ENCODE results near the gene ASCL3. TPM values are rescaled to one million over a fixed set of nuclear protein-coding genes. Genes with fewer than 3 reads are reported as not detected.

Gene ASCL3
- polyA plus RNA-seq, 1 experiment = not detected

- CTCF ChIA-PET = interaction anchor here (0.8 to 2.2 kb wide), 2 partner anchors 9 to 37 kb away, joined by 3 to 8 read pairs; no protein-coding TSS in a partner anchor
- peaks cover 5% of the 10 kb centered on the region for H3K36me3 ChIP-seq (ENCODE audit: control insufficient read depth, insufficient read depth, low read length)
- POLR2A ChIA-PET = interaction anchor here (0.5 kb wide), 1 partner anchor 37 kb away, joined by 3 read pairs; no protein-coding TSS in a partner anchor
Observed at GRCh38 chr11:8922691-8923090, 20.1 kb downstream of the ASCL3 start.

GRCh38 chr11:8917157-8917825 lies 25.5 kb downstream of the ASCL3 start:
- ChIA-PET POLR2A (interaction anchor here (0.7 kb wide), 1 partner anchor 131 kb away, joined by 3 read pairs; no protein-coding TSS in a partner anchor), CTCF (interaction anchor here (0.8 to 2.3 kb wide), 4 partner anchors 12 to 198 kb away, joined by 3 to 11 read pairs (median 5); no protein-coding TSS in a partner anchor)
- peaks cover 5% of the 10 kb centered on the region for H3K36me3 ChIP-seq (ENCODE audit: control insufficient read depth, insufficient read depth, low read length)
- peak; percentile 69 for DNase-seq (ENCODE audit: low read depth)
- TF ChIP-seq CTCF (IDR thresholded peaks at IDR 0.05; ENCODE audit: insufficient read depth, low read depth, low read length) = no peak
- no peaks in the 10 kb centered on the region for H3K27me3 ChIP-seq (ENCODE audit: control insufficient read depth, insufficient read depth, low read length)
- no peak overlapping the region for H3K4me3 ChIP-seq (ENCODE audit: low read depth, low read length)

More at GRCh38 chr11:8922691-8923090, 20.1 kb downstream of the ASCL3 start:
- no peaks in the 10 kb centered on the region for H3K27me3 ChIP-seq (ENCODE audit: control insufficient read depth, insufficient read depth, low read length)
- no peak overlapping the region for H3K4me3 ChIP-seq (ENCODE audit: low read depth, low read length)
- DNase-seq (ENCODE audit: low read depth) = no peak
- TF ChIP-seq CTCF (IDR thresholded peaks at IDR 0.05; ENCODE audit: insufficient read depth, low read depth, low read length) = no peak

- H3K27me3 ChIP-seq (ENCODE audit: control insufficient read depth, insufficient read depth, low read length) = no peaks in the 10 kb centered on the region
- TF ChIP-seq CTCF (IDR thresholded peaks at IDR 0.05; ENCODE audit: insufficient read depth, low read depth, low read length) = no peak
- H3K36me3 ChIP-seq (ENCODE audit: control insufficient read depth, insufficient read depth, low read length) = peaks cover 2% of the 10 kb centered on the region
- CTCF ChIA-PET = interaction anchor here (0.7 to 2.6 kb wide), 13 partner anchors 9 to 223 kb away, joined by 3 to 49 read pairs (median 5); no protein-coding TSS in a partner anchor
- POLR2A ChIA-PET = no interaction called here
- no peak overlapping the region for H3K4me3 ChIP-seq (ENCODE audit: low read depth, low read length)
- no peak for DNase-seq (ENCODE audit: low read depth)
Observed at GRCh38 chr11:8914661-8915018, 28.2 kb downstream of the ASCL3 start.

GRCh38 chr11:8913961-8914660 lies 28.7 kb downstream of the ASCL3 start:
- ChIA-PET CTCF (interaction anchor here (0.6 to 2.6 kb wide), 13 partner anchors 9 to 224 kb away, joined by 3 to 49 read pairs (median 5); no protein-coding TSS in a partner anchor), POLR2A (no interaction called here)
- H3K27me3 ChIP-seq (ENCODE audit: control insufficient read depth, insufficient read depth, low read length) = no peaks in the 10 kb centered on the region
- peak; percentile 76 for TF ChIP-seq CTCF (IDR thresholded peaks at IDR 0.05; ENCODE audit: insufficient read depth, low read depth, low read length)
- peaks cover 2% of the 10 kb centered on the region for H3K36me3 ChIP-seq (ENCODE audit: control insufficient read depth, insufficient read depth, low read length)
- DNase-seq (ENCODE audit: low read depth) = no peak
- H3K4me3 ChIP-seq (ENCODE audit: low read depth, low read length) = peak overlapping the region; percentile 11; the same call in 1 of the 2 replicates

All from BJ (cell line).